Cardiac muscle cell (in vitro differentiated cells and primary cell): ENCODE measurements around the gene SUGP1. TPM values are rescaled to one million over a fixed set of nuclear protein-coding genes. Genes with fewer than 3 reads are reported as not detected.

Source experiments
- DNase-seq, 2 donors: peaks; one replicate each; pipeline versions ENCODE4 v3.0.0 to v3.0.0-alpha.2; 2010 to 2017; ENCODE audit warnings: low read depth in 1 of 2, low spot score in 1 of 2
- H3K27ac ChIP-seq: fragments of 200-600 bp; sonication (generic); 2 replicates; pipeline ENCODE4 v1.5.1; 2016
- H3K27me3 ChIP-seq: fragments of 200-600 bp; sonication (generic); 2 replicates; pipeline ENCODE4 v1.6.0; 2016; ENCODE audit warnings: control low read depth
- H3K36me3 ChIP-seq: fragments of 200-600 bp; sonication (generic); 2 replicates; pipeline ENCODE4 v1.5.1; 2016; ENCODE audit warnings: control low read depth
- H3K4me1 ChIP-seq: fragments of 200-600 bp; sonication (generic); 2 replicates; pipeline ENCODE4 v1.8.1; 2017; ENCODE audit warnings: low read depth, mild to moderate bottlenecking, mixed run types
- H3K4me3 ChIP-seq: fragments of 200-600 bp; sonication (generic); 2 replicates; pipeline ENCODE4 v1.5.1; 2016; ENCODE audit warnings: mild to moderate bottlenecking
- H3K9me3 ChIP-seq: fragments of 200-600 bp; sonication (generic); 2 replicates; pipeline ENCODE4 v1.5.1; 2017; ENCODE audit warnings: low read depth, mild to moderate bottlenecking, control low read depth
- CTCF ChIP-seq: IDR thresholded peaks from 2 replicates; pipeline ENCODE4 v1.5.1; 2012; ENCODE audit warnings: low read depth, mild to moderate bottlenecking, low read length
- polyA plus RNA-seq: library from polyadenylated mRNA; unstranded; fragments of >200 nt; fragmentation: Nextera tagmentation; extraction: Ambion mirVana; gene quantifications from 2 replicates; pipeline ENCODE4 v1.2.1, GENCODE V29; 2016
- total RNA-seq: library from RNA; depleted of rRNA; stranded (reverse); fragments of >200 nt; gene quantifications from 2 replicates; pipeline ENCODE4 v1.2.3, GENCODE V29; 2016

Gene SUGP1
- total and polyA plus RNA-seq, 2 experiments from 2014 or later: 74.5 to 84.6 TPM

DNA sequence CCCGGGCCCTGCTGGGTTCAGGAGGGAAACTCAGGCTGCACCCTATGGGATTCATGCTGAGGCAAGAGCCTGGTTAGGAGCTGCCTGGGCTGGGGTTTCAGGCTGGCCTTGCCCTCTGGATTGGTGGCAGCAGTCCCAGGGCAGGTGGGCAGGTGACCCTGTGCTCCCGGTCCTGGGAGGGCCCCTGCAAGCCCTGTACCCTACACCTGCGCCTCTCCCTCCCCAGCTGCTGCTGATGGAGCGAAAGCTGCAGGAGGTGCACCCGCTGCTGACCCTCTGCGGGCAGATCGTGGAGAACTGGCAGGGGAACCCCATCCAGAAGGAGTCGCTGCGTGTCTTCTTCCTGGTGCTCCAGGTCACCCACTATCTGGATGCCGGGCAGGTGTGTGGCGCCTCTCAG is 20.7 kb upstream of the SUGP1 start:
- H3K27ac ChIP-seq: no peak overlapping the region
- peaks cover 35% of the 10 kb centered on the region for H3K36me3 ChIP-seq
- no peak for TF ChIP-seq CTCF
- H3K27me3 ChIP-seq: no peaks in the 10 kb centered on the region
- no peak overlapping the region for H3K4me3 ChIP-seq
- H3K9me3 ChIP-seq: no peaks in the 10 kb centered on the region
- no peak for DNase-seq
- H3K4me1 ChIP-seq: no peaks in the 10 kb centered on the region

DNA sequence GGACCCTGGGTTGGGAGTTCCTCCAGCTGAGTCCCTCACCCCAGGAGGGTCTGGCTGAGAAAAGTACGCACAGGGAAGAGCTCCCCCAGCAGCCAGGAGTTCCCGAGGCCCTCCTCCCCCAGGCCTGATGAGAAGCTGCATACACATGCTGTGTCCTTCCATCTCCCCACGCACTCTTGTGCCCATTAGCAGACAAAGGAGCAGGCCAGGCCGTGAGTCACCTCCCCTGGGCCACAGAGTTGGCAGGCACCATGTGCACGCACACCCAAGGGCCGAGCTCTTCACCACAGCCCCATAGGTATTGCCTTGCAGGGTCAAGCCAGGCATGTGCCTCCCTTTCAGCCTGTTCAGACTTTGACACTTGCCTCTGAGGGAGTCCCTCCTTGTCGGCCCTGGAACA is 17.8 kb upstream of the SUGP1 start:
- Histone ChIP-seq H3K27ac (no peak overlapping the region), H3K9me3 (no peaks in the 10 kb centered on the region), H3K27me3 (no peaks in the 10 kb centered on the region), H3K4me3 (no peak overlapping the region), H3K36me3 (peaks cover 23% of the 10 kb centered on the region), H3K4me1 (no peaks in the 10 kb centered on the region)
- DNase-seq: no peak
- TF ChIP-seq CTCF: no peak

DNA sequence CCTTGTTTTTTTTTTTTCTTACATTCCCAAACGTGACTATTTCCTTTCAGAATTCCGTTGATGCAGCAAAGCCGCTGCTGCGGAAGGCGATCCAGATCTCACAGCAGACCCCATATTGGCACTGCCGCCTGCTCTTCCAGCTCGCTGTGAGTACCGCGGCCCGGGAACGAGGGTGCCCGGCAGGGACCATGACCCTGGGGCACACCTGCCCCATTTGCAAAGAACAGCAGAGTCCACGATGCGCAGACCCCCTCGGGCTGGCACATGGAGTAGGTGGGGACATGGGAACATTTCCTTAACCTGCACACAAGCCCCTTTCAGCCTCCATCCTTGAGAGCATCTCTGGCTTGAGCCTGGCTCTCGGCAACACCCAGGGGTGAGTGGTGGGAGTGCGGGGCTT is 16.8 kb upstream of the SUGP1 start:
- H3K36me3 ChIP-seq: peaks cover 23% of the 10 kb centered on the region
- no peaks in the 10 kb centered on the region for H3K27me3 ChIP-seq
- DNase-seq: no peak
- H3K4me1 ChIP-seq: no peaks in the 10 kb centered on the region
- no peaks in the 10 kb centered on the region for H3K9me3 ChIP-seq
- H3K4me3 ChIP-seq: no peak overlapping the region
- no peak for TF ChIP-seq CTCF
- H3K27ac ChIP-seq: no peak overlapping the region

DNA sequence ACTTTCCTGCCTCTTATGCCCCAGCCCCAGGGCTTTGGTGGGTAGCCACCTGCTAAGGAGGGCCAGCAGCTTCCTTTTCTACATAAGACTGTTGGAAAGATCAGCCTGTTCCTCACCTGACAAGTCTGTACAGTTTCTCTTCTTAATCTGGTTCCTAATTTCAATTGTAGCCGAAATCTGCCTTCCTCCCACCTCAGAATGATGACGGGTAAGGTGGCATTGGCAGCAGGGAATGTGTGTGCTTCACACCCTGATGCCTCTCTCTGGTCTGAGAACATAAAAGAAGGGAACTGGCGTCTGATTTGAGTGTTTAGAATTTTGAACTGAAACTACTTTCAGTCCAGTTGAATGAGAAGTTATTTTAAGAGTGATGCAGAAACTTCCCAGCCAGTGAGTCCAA is 16.3 kb upstream of the SUGP1 start:
- Histone ChIP-seq H3K27me3 (no peaks in the 10 kb centered on the region), H3K27ac (no peak overlapping the region), H3K9me3 (no peaks in the 10 kb centered on the region), H3K36me3 (peaks cover 23% of the 10 kb centered on the region), H3K4me3 (no peak overlapping the region), H3K4me1 (no peaks in the 10 kb centered on the region)
- DNase-seq: no peak
- TF ChIP-seq CTCF: no peak

DNA sequence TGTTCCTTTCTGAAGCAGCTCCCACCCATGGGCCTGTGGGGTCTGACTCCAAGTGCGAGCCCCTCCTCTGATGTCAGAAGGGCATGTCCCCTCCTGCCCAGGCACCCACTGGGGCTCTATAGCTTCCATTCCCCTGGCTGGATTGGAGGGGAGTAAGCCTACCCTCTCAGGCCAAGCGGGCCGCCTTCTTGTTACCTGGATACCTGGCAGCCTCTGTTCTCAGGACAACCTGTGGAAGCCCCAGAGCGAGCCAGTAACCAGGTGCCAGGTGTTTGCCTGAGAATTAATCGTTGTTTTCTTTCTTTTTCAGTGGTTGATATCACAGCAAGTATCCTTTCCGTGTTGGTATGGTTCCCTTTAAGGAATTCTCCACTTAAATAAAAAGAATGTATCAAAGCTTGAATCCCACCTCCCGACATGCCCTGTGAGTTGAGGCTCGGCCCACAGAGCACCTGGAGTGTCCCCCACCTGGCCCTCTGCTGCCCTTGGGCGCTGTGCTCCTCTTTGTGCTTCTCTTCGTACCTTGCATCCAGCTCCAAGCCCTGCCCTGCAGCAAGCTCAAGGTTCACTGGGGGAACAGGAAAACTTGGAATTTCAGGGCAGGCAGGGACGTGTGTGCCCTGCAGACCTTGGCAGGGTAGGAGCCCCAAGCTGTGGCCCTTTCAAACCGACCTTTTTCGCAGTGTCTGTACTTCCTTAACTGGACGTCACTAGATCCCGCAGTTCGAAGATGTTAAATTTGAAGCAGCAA is 15.3 kb upstream of the SUGP1 start:
- Histone ChIP-seq H3K4me3 (no peak overlapping the region), H3K27ac (no peak overlapping the region), H3K4me1 (no peaks in the 10 kb centered on the region), H3K9me3 (no peaks in the 10 kb centered on the region), H3K36me3 (peaks cover 23% of the 10 kb centered on the region), H3K27me3 (no peaks in the 10 kb centered on the region)
- no peak for TF ChIP-seq CTCF
- DNase-seq: no peak
